ENCODE data around the gene WNK2. TPM values are rescaled to one million over a fixed set of nuclear protein-coding genes. Genes with fewer than 3 reads are reported as not detected.

Gene WNK2
- total and polyA plus RNA-seq, 2 donors (not counting 3 experiments of a cell fraction or from before 2014, with no cell fraction given) = not detected

DNA sequence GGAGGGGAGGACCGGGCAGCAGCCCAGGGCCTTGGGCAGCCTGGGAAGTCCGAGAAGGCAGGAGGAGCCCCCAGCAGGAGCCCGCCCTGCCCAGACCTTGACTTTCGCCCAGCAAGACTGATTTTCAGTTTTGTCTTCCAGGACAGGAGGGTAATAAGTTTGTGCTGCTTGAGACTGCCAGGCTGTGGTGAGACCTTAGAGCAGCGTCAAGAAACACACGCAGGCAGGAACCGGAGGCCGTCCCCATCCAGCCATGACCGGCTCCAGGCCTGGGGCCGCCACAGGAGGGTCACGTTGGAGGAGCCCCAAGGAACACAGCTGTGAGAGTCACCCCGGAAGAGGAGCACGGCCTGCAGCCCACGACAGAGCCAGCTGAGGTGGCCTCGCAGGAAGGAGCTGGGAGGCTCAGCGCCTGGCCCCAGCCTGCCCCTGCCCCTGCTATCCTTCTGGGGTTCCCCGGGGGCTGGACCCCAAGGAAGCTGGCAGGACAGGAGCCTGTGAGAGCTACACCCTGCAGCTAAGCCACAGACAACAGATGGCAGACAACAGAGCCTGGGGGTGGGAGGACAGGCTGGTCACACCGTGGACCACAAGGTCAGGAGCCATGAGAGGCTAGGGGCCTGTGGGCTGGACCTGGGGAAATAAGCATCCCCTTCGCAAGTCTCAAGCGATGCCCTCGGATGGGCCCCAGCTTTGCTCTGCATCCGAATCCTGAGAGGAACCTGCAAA lies 141.5 kb downstream of the WNK2 start:
- Histone ChIP-seq H3K9ac (replicated peaks; ENCODE audit: extremely low read depth, insufficient read depth, low read length) (no peak overlapping the region), H2AFZ (ENCODE audit: low read depth, low read length) (no peak overlapping the region), H3K79me2 (ENCODE audit: control insufficient read depth, insufficient read depth, low read length) (no peaks in the 10 kb centered on the region), H3K27ac (ENCODE audit: insufficient read depth, low read depth, low read length) (no peak overlapping the region), H4K20me1 (replicated peaks; ENCODE audit: control insufficient read depth, extremely low read depth, insufficient read depth, low read length) (no peaks in the 10 kb centered on the region), H3K36me3 (ENCODE audit: control insufficient read depth in 2 of 2, extremely low read depth in 1 of 2, insufficient read depth in 2 of 2, low read length in 2 of 2) (no peaks in the 10 kb centered on the region), H3K4me1 (ENCODE audit: control insufficient read depth, extremely low read depth, insufficient read depth, low read length) (no peaks in the 10 kb centered on the region), H3K9me1 (replicated peaks; ENCODE audit: control insufficient read depth, extremely low read depth, insufficient read depth, low read length) (no peaks in the 10 kb centered on the region), H3K9me3 (replicated peaks; ENCODE audit: control insufficient read depth, insufficient read depth, low read length) (no peaks in the 10 kb centered on the region), H3K4me3 (replicated peaks in 1 of 3; ENCODE audit: insufficient read depth in 1 of 3, low read depth in 1 of 3, low read length in 3 of 3) (no peak overlapping the region), H3K27me3 (ENCODE audit: control insufficient read depth in 2 of 2, insufficient read depth in 2 of 2, low read length in 2 of 2) (no peaks in the 10 kb centered on the region), H3K4me2 (ENCODE audit: insufficient read depth, low read length) (no peak overlapping the region)
- POLR2A ChIA-PET = interaction anchor here (0.7 kb wide), 1 partner anchor 162 kb away, joined by 9 read pairs; no protein-coding TSS in a partner anchor
- dilution Hi-C loops (cut with MboI; ENCODE audit: extremely low pct_ligation_motif_present, low sequenced_read_pairs) = no loop called here
- DNase-seq (ENCODE audit: low read depth, low spot score) (no peak), FAIRE-seq (no peak)
- BruUV-seq (replicated peaks) = no TSS peak
- CTCF ChIA-PET = interaction anchor here (0.7 kb wide), 1 partner anchor 23 kb away, joined by 3 read pairs; no protein-coding TSS in a partner anchor
- TF ChIP-seq JUN (IDR thresholded peaks at IDR 0.05; ENCODE audit: borderline replicate concordance, insufficient read depth, insufficient read length, low read depth) (no peak), EZH2 (IDR thresholded peaks at IDR 0.05; ENCODE audit: borderline replicate concordance, low read depth, low read length, severe bottlenecking) (no peak), POLR2AphosphoS5 (IDR thresholded peaks at IDR 0.05; ENCODE audit: insufficient read depth, low read depth, low read length) (no peak), MYC (IDR thresholded peaks at IDR 0.05; ENCODE audit: low read depth, low read length) (no peak), GATA2 (IDR thresholded peaks at IDR 0.05; ENCODE audit: insufficient read depth, insufficient read length, low read depth, low read length) (no peak)
- TF ChIP-seq, protein P1, sequence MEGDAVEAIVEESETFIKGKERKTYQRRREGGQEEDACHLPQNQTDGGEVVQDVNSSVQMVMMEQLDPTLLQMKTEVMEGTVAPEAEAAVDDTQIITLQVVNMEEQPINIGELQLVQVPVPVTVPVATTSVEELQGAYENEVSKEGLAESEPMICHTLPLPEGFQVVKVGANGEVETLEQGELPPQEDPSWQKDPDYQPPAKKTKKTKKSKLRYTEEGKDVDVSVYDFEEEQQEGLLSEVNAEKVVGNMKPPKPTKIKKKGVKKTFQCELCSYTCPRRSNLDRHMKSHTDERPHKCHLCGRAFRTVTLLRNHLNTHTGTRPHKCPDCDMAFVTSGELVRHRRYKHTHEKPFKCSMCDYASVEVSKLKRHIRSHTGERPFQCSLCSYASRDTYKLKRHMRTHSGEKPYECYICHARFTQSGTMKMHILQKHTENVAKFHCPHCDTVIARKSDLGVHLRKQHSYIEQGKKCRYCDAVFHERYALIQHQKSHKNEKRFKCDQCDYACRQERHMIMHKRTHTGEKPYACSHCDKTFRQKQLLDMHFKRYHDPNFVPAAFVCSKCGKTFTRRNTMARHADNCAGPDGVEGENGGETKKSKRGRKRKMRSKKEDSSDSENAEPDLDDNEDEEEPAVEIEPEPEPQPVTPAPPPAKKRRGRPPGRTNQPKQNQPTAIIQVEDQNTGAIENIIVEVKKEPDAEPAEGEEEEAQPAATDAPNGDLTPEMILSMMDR (IDR thresholded peaks at IDR 0.05; ENCODE audit: extremely low read depth in 1 of 2, insufficient read depth in 1 of 2, low read depth in 1 of 2, low read length in 2 of 2) = no peak
- intact Hi-C loops (cut with micrococcal nuclease) = no loop called here

Measured in endothelial cell of umbilical vein (primary cell).